ENCODE data around the gene NDUFS6.

DNA sequence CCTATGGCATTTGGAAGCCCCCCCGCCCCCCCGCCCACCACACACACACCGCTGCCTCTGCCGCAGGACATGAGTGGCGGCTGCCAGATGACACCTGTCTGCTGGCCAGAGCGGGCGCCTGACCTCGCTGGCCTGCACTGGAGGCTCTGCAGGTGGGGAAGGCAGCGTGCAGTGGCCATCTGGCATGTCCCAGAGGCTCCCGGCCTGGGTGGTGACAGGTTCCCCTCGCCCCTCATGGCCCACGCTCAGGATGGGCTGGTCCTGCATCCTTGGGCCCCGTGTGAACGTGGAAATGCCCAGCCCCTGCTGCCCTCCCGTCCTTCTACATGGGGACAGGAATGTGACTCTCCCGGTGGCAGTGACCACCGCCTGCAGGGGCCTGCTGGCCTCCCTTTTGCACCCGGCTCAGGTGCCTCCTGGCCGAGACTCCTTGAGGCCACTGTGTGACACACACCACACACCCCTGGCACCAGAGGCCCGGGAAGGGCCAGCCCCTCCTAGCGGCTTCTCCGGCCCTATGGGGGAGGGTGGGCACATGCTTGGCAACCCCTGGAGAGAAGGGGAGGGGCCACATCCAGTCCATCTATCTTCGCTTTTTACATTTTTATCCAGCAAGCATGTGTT lies 51.2 kb downstream of the NDUFS6 start:
- TF ChIP-seq CTCF (conservative IDR thresholded peaks at IDR 0.05; ENCODE audit: low read depth, low read length) (no peak), EZH2 (IDR thresholded peaks at IDR 0.05; ENCODE audit: borderline replicate concordance, low read depth, low read length, poor library complexity, severe bottlenecking) (no peak)
